B cell (primary cell): ENCODE measurements around the gene CCDC91. TPM values are rescaled to one million over a fixed set of nuclear protein-coding genes. Genes with fewer than 3 reads are reported as not detected.

ENCODE experiments used
- ATAC-seq: fragments of 200-7000 bp; cut with Tn5 transposase; one replicate; pipeline ENCODE4 v1.10.0; 2021; ENCODE audit warnings: low read depth, mild to moderate bottlenecking, moderate number of reproducible peaks, moderate library complexity
- CTCF ChIA-PET: fragments of 350-600 bp; sonication (Branson Sonifier 250); formaldehyde crosslinking; loops from one replicate; lab custom pipeline; 2021; ENCODE audit warnings: antibody characterized with exemption, inconsistent platforms; lab: Charles Lee
- POLR2A ChIA-PET: fragments of 350-600 bp; sonication (Branson Sonifier 250); formaldehyde crosslinking; loops from one replicate; lab custom pipeline; 2021; ENCODE audit warnings: antibody characterized with exemption; lab: Charles Lee
- DNase-seq: peaks from one replicate; pipeline ENCODE4 v3.0.0; 2013
- H2AFZ ChIP-seq: 2 replicates; pipeline ENCODE4 v1.6.1; 2012; ENCODE audit warnings: mild to moderate bottlenecking, low read depth, low read length; ENCODE audit not compliant: insufficient read depth, poor library complexity, severe bottlenecking
- H3K27ac ChIP-seq, 2 donors: 1 replicate in 1 of 2; 2 replicates in 1 of 2; pipeline ENCODE4 v1.5.1; 2012 to 2013; ENCODE audit warnings: low read length in 2 of 2, mild to moderate bottlenecking in 2 of 2, moderate library complexity in 1 of 2
- H3K27me3 ChIP-seq, 4 experiments: fragments of 200-600 bp in 1 of 4; sonication (generic) in 1 of 4; replicated peaks in 1 of 4; 1 replicate in 2 of 4; 2 replicates in 2 of 4; pipeline versions ENCODE4 v1.6.1 to v1.7.0; 2013 to 2016; ENCODE audit warnings: low read length in 3 of 4, mild to moderate bottlenecking in 2 of 4, mixed read lengths in 1 of 4, moderate library complexity in 1 of 4; ENCODE audit not compliant: insufficient read depth in 4 of 4, control insufficient read depth in 3 of 4; ENCODE audit errors: control extremely low read depth in 1 of 4
- H3K36me3 ChIP-seq, 2 experiments: replicated peaks in 1 of 2; 1 replicate in 1 of 2; 2 replicates in 1 of 2; pipeline versions ENCODE4 v1.6.1 to v1.7.1; 2013; ENCODE audit warnings: low read length in 1 of 2; ENCODE audit not compliant: insufficient read depth in 2 of 2, control insufficient read depth in 1 of 2; ENCODE audit errors: control extremely low read depth in 1 of 2, extremely low read depth in 1 of 2
- H3K4me1 ChIP-seq, 2 donors: fragments of 200-600 bp in 1 of 2; sonication (generic) in 1 of 2; 1 replicate in 1 of 2; 2 replicates in 1 of 2; pipeline versions ENCODE4 v1.5.1 to v1.6.1; 2013 to 2017; ENCODE audit warnings: low read length in 2 of 2; ENCODE audit not compliant: control insufficient read depth in 2 of 2, insufficient read depth in 2 of 2
- H3K4me2 ChIP-seq: replicated peaks from 2 replicates; pipeline ENCODE3; 2012; ENCODE audit warnings: mild to moderate bottlenecking, low read depth, low read length; ENCODE audit not compliant: poor library complexity, severe bottlenecking
- H3K4me3 ChIP-seq, 5 experiments: fragments of 200-600 bp in 1 of 5; sonication (generic) in 1 of 5; 1 replicate in 3 of 5; 2 replicates in 2 of 5; pipeline versions ENCODE4 v1.5.1 to v1.7.0; 2011 to 2016; ENCODE audit warnings: low read length in 4 of 5, mild to moderate bottlenecking in 4 of 5, low read depth in 2 of 5, control low read depth in 1 of 5, moderate library complexity in 1 of 5; ENCODE audit not compliant: insufficient read depth in 1 of 5; ENCODE audit errors: control extremely low read depth in 1 of 5, extremely low read depth in 1 of 5
- H3K79me2 ChIP-seq: fragments of 200-600 bp; sonication (generic); one replicate; pipeline ENCODE4 v1.6.0; 2016; ENCODE audit warnings: low read length; ENCODE audit not compliant: control insufficient read depth, insufficient read depth
- H3K9ac ChIP-seq: fragments of 200-600 bp; sonication (generic); 2 replicates; pipeline ENCODE4 v1.6.1; 2017; ENCODE audit warnings: mild to moderate bottlenecking, low read length, moderate library complexity
- H3K9me3 ChIP-seq, 3 donors: one replicate each; pipeline versions ENCODE4 v1.6.1 to v1.7.1; 2013; ENCODE audit warnings: low read length in 2 of 3; ENCODE audit not compliant: control insufficient read depth in 2 of 3, insufficient read depth in 1 of 3; ENCODE audit errors: control extremely low read depth in 1 of 3
- H4K20me1 ChIP-seq: 2 replicates; pipeline ENCODE4 v1.6.0; 2012; ENCODE audit warnings: mild to moderate bottlenecking, low read length; ENCODE audit not compliant: insufficient read depth, control insufficient read depth, poor library complexity, severe bottlenecking
- H3K27ac Mint-ChIP-seq: one replicate; pipeline ENCODE4 v1.8.0; 2021; ENCODE audit warnings: mixed read lengths
- H3K27me3 Mint-ChIP-seq: one replicate; pipeline ENCODE4 v1.8.0; 2021; ENCODE audit warnings: mixed read lengths
- H3K4me1 Mint-ChIP-seq: one replicate; pipeline ENCODE4 v1.8.0; 2021; ENCODE audit warnings: mixed read lengths
- H3K4me3 Mint-ChIP-seq: one replicate; pipeline ENCODE4 v1.8.0; 2021; ENCODE audit warnings: mixed read lengths
- H3K9me3 Mint-ChIP-seq: one replicate; pipeline ENCODE4 v1.8.0; 2022; ENCODE audit warnings: mixed read lengths; ENCODE audit not compliant: insufficient read depth
- CTCF ChIP-seq: fragments of 200-600 bp; IDR thresholded peaks from one replicate; pipeline ENCODE4 v1.8.0; 2022; ENCODE audit warnings: antibody characterized with exemption, mild to moderate bottlenecking
- EZH2 ChIP-seq: IDR thresholded peaks from 2 replicates; pipeline ENCODE4 v1.6.1; 2012; ENCODE audit warnings: borderline replicate concordance, low read depth, mild to moderate bottlenecking, moderate library complexity, low read length; ENCODE audit not compliant: insufficient read depth, poor library complexity, severe bottlenecking
- WGBS: methylation state at CpG from one replicate; pipeline ENCODE4 v1.1.5; 2013; ENCODE audit warnings: missing lambda C conversion rate; ENCODE audit not compliant: insufficient coverage; 5-methylcytosine and 5-hydroxymethylcytosine counted together
- intact Hi-C: fragments of 100-400 bp; cut with micrococcal nuclease; formaldehyde crosslinking; loops from one replicate; pipeline ENCODE4 v1.10.0; 2022
- polyA plus RNA-seq: library from polyadenylated mRNA; depleted of rRNA; stranded (reverse); fragments of >200 nt; gene quantifications from 2 replicates; pipeline ENCODE4 v1.2.3, GENCODE V29; 2012
- total RNA-seq, 2 donors: library from RNA; stranded (reverse); fragments of 120-200 nt in 1 of 2; gene quantifications; 1 replicate in 1 of 2; 2 replicates in 1 of 2; pipeline versions ENCODE4 v1.2.3 to v1.2.4, GENCODE V29; 2013 to 2022

CCDC91 gene
- total and polyA plus RNA-seq, 2 donors (not counting 1 experiment from before 2014, with no cell fraction given), result 10.9 to 64.8 TPM

- no peak overlapping the region for H3K4me3 Mint-ChIP-seq
- TF ChIP-seq EZH2, result no peak
- TF ChIP-seq CTCF, result no peak
- H3K27ac Mint-ChIP-seq, result no peak overlapping the region
- peaks cover 60% of the 10 kb centered on the region for H3K79me2 ChIP-seq
- WGBS, result 100% methylated on average over 1 of the region's 1 CpG
- ATAC-seq (no peak), DNase-seq (no peak)
- no peaks in the 10 kb centered on the region for H3K4me1 ChIP-seq
- H3K36me3 ChIP-seq, result no peaks in the 10 kb centered on the region
- H3K4me1 Mint-ChIP-seq, result peaks cover 10% of the 10 kb centered on the region
- H3K4me2 ChIP-seq, result no peak overlapping the region
- H3K27me3 ChIP-seq, result no peaks in the 10 kb centered on the region
- H3K9me3 Mint-ChIP-seq, result peaks cover 3% of the 10 kb centered on the region
- H4K20me1 ChIP-seq, result peaks cover 24% of the 10 kb centered on the region
- intact Hi-C loops, result no loop called here
- no peak overlapping the region for H3K27ac ChIP-seq
- CTCF ChIA-PET, result no interaction called here
- peaks cover 0 to 7% (median 0%) of the 10 kb centered on the region in 3 donors for H3K9me3 ChIP-seq
- no peak overlapping the region for H3K4me3 ChIP-seq
- POLR2A ChIA-PET, result no interaction called here
- no peaks in the 10 kb centered on the region for H3K27me3 Mint-ChIP-seq
- H2AFZ ChIP-seq, result no peak overlapping the region
- no peak overlapping the region for H3K9ac ChIP-seq
Observed at GRCh38 chr12:28202374-28203130, 12.3 kb downstream of the CCDC91 start.

- H3K9ac ChIP-seq, result no peak overlapping the region
- peaks cover 0 to 11% of the 10 kb centered on the region in 2 experiments for H3K36me3 ChIP-seq
- WGBS, result 100% methylated on average over 1 of the region's 1 CpG
- H2AFZ ChIP-seq, result no peak overlapping the region
- H3K27me3 ChIP-seq, result no peaks in the 10 kb centered on the region
- H3K4me1 Mint-ChIP-seq, result peaks cover 26% of the 10 kb centered on the region
- peaks cover 10% of the 10 kb centered on the region for H4K20me1 ChIP-seq
- H3K4me2 ChIP-seq, result no peak overlapping the region
- H3K79me2 ChIP-seq, result peaks cover 62% of the 10 kb centered on the region
- no peak overlapping the region for H3K4me3 ChIP-seq
- ChIA-PET CTCF (no interaction called here), POLR2A (no interaction called here)
- no peaks in the 10 kb centered on the region for H3K9me3 Mint-ChIP-seq
- H3K27me3 Mint-ChIP-seq, result no peaks in the 10 kb centered on the region
- DNase-seq, result no peak
- H3K4me1 ChIP-seq, result peaks cover 0 to 7% of the 10 kb centered on the region in 2 donors
- peaks cover 0 to 4% (median 2%) of the 10 kb centered on the region in 3 donors for H3K9me3 ChIP-seq
- TF ChIP-seq CTCF (no peak), EZH2 (no peak)
- no peak for ATAC-seq
- intact Hi-C loops, result no loop called here
- H3K27ac Mint-ChIP-seq, result no peak overlapping the region
- H3K27ac ChIP-seq, result no peak overlapping the region
- no peak overlapping the region for H3K4me3 Mint-ChIP-seq
Observed at GRCh38 chr12:28209782-28210181, 19.5 kb downstream of the CCDC91 start.
